ENCODE results near the gene PRH2.

- TF ChIP-seq YY1 (IDR thresholded peaks at IDR 0.05; ENCODE audit: insufficient read depth, insufficient read length) (no peak), ZNF274 (IDR thresholded peaks at IDR 0.05; ENCODE audit: low read depth, low read length) (no peak)
Observed at GRCh38 chr12:10968765-10969456, 39.9 kb downstream of the PRH2 start.
